Prostate gland (tissue), 2 donors: Measurements from ENCODE around the gene CDC42BPB. TPM values are rescaled to one million over a fixed set of nuclear protein-coding genes. Genes with fewer than 3 reads are reported as not detected.

Experiments used
- DNase-seq: peaks from one replicate; pipeline ENCODE4 v3.0.0-alpha.2; 2019; ENCODE audit warnings: low spot score
- H3K27ac ChIP-seq, 2 donors: fragments of 200-600 bp; sonication (generic); 2 replicates each; pipeline ENCODE4 v1.5.1; 2017 to 2019
- H3K27me3 ChIP-seq: fragments of 200-600 bp; sonication (generic); replicated peaks from 2 replicates; pipeline ENCODE4 v1.5.1; 2019; ENCODE audit not compliant: insufficient read depth
- H3K36me3 ChIP-seq, 2 donors: fragments of 200-600 bp; sonication (generic); 1 replicate in 1 of 2; 2 replicates in 1 of 2; pipeline versions ENCODE4 v1.5.1 to v1.8.1; 2017 to 2019
- H3K4me1 ChIP-seq: fragments of 200-600 bp; sonication (generic); replicated peaks from 2 replicates; pipeline ENCODE4 v1.5.1; 2019
- H3K4me3 ChIP-seq, 2 donors: fragments of 200-600 bp; sonication (generic); 2 replicates each; pipeline ENCODE4 v1.5.1; 2017 to 2019
- H3K9me3 ChIP-seq: fragments of 200-600 bp; sonication (generic); 2 replicates; pipeline ENCODE4 v1.5.1; 2017
- POLR2A ChIP-seq: fragments of 450-650 bp; IDR thresholded peaks from one replicate; pipeline ENCODE4 v1.6.1; 2016; ENCODE audit warnings: antibody characterized with exemption, mild to moderate bottlenecking
- POLR2AphosphoS5 ChIP-seq: sonication (generic); formaldehyde crosslinking; IDR thresholded peaks from one replicate; pipeline ENCODE4 v1.6.1; 2017; ENCODE audit warnings: antibody characterized with exemption
- WGBS: methylation state at CpG from one replicate; pipeline ENCODE4 v1.1.5; 2018; 5-methylcytosine and 5-hydroxymethylcytosine counted together
- intact Hi-C: fragments of 100-400 bp; cut with DNase I; formaldehyde crosslinking; loops from one replicate; pipeline ENCODE4 v1.14.2; 2022
- total RNA-seq, 2 donors: library from RNA; depleted of rRNA; stranded (reverse); fragments of >200 nt; gene quantifications; one replicate each; pipeline ENCODE4 v1.1.0, GENCODE V29; 2016
- TF ChIP-seq, protein P1 (sequence below), 4 experiments: fragments of 200-600 bp in 2 of 4; fragments of 450-650 bp in 2 of 4; sonication (generic) in 2 of 4; IDR thresholded peaks; 1 replicate in 3 of 4; 2 replicates in 1 of 4; pipeline ENCODE4 v1.5.1; 2016 to 2019; ENCODE audit warnings: antibody characterized with exemption in 4 of 4, mild to moderate bottlenecking in 2 of 4, moderate library complexity in 2 of 4

Gene CDC42BPB
- total RNA-seq, 2 donors from 2014 or later = 78.9 to 172 TPM

DNA sequence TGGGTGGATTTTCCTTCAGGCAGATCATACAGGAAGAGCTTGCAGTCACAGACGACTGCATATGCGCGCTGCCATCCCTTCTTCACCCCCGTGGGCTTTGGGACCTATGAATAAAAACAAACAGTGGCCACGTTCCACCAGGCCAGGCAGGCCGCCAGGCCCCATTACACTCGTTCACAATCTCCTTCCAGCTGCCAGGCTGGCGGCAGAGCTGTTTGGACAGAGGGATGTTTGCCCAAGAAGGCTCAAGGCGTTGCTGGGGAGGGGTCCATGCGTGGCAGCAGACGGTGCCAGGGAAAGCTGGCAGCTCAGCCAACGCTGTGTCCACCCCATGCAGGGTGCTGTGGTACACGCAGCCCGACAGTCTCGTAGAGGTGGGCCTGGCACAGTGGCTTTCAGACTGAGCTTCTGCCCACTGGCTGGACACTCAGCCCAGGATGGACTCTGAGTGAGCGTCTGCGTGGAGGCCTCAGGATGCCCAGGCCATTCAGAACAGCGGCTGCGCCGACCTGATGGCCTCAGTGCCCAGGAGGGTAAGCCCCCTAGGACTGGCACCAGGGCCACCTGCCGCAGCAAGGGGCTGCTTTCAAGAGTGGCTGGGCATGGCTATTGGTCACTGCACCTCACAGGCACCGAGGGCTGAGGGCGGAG is 107.4 kb downstream of the CDC42BPB start:
- H3K27ac ChIP-seq = peak overlapping the region in 1 of 2 donors; percentile 2
- WGBS = 55% methylated on average over 20 of the region's 23 CpGs
- TF ChIP-seq POLR2AphosphoS5 (peak; percentile 79), POLR2A (no peak)

DNA sequence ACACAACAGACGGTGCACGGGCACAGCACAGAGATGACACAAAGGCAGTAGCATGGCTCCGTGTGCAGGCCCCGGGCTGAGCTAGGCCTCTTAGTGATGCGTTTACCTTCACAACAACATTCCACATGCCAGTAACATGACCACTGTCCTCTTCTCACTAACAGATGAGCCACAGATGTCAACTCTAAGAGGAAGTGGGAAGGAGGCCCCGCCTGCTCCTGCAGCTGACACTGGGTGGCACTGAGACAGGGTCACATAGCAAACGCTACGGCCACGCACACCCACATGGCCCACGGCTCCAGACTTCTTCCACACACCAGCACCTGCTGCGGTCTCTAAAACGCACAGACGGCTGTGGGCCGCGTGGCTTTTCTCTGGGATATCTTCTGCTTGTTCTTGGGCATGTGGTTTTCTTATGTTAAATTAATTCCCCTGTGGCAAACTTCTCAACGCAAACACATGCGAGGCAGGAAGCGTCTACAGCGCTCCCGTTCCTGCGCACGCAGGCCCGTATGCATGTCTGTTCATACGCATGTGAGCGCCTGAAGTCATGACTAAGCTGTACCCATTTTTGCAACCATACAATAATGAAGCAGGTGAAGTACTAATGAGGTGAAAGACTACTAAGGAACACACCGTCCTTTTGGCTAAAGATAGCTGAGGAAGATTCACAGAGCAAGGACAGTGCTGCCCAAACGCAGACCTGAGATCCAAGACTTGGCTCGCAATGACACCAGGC is 108.1 kb downstream of the CDC42BPB start:
- intact Hi-C loops = no loop called here
- 77% methylated on average over 28 of the region's 28 CpGs for WGBS
- Histone ChIP-seq H3K9me3 (no peaks in the 10 kb centered on the region), H3K27ac (peak overlapping the region in 1 of 2 donors; percentile 2), H3K36me3 (peaks cover 7 to 49% of the 10 kb centered on the region in 2 donors), H3K27me3 (no peaks in the 10 kb centered on the region), H3K4me3 (no peak overlapping the region), H3K4me1 (peaks cover 12% of the 10 kb centered on the region)
- no peak for TF ChIP-seq POLR2A
- no peak for DNase-seq

More for the DNA sequence above, 107.4 kb downstream of the CDC42BPB start:
- Histone ChIP-seq H3K4me3 (no peak overlapping the region), H3K4me1 (peaks cover 12% of the 10 kb centered on the region), H3K36me3 (peaks cover 5 to 52% of the 10 kb centered on the region in 2 donors), H3K9me3 (no peaks in the 10 kb centered on the region), H3K27me3 (no peaks in the 10 kb centered on the region)
- intact Hi-C loops = no loop called here
- DNase-seq = peak; percentile 80

DNA sequence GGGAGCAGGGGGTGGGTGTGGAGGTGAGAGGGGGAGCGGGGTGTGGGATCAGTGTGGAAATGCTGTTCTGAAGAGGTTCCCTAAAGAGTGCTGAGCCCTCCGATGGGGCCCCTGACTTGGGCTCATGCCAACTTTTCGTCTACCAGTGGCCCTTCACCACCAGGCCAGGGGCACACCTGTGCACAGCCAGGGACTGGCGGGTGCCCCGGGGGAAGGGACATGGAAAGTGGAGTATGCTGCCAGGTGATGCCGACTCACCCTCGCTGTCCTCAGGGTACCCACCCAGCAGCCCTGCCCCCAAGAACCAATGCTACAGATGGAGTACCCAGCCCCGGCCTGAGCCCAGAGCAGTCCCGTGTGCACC is 108.7 kb downstream of the CDC42BPB start:
- Histone ChIP-seq H3K9me3 (no peaks in the 10 kb centered on the region), H3K27ac (no peak overlapping the region), H3K36me3 (peaks cover 8 to 52% of the 10 kb centered on the region in 2 donors), H3K27me3 (no peaks in the 10 kb centered on the region), H3K4me3 (no peak overlapping the region), H3K4me1 (peaks cover 12% of the 10 kb centered on the region)
- intact Hi-C loops = no loop called here
- TF ChIP-seq, protein P1, sequence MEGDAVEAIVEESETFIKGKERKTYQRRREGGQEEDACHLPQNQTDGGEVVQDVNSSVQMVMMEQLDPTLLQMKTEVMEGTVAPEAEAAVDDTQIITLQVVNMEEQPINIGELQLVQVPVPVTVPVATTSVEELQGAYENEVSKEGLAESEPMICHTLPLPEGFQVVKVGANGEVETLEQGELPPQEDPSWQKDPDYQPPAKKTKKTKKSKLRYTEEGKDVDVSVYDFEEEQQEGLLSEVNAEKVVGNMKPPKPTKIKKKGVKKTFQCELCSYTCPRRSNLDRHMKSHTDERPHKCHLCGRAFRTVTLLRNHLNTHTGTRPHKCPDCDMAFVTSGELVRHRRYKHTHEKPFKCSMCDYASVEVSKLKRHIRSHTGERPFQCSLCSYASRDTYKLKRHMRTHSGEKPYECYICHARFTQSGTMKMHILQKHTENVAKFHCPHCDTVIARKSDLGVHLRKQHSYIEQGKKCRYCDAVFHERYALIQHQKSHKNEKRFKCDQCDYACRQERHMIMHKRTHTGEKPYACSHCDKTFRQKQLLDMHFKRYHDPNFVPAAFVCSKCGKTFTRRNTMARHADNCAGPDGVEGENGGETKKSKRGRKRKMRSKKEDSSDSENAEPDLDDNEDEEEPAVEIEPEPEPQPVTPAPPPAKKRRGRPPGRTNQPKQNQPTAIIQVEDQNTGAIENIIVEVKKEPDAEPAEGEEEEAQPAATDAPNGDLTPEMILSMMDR (IDR thresholded peaks at IDR 0.05) = no peak
- TF ChIP-seq POLR2AphosphoS5 (no peak), POLR2A (no peak)
- DNase-seq = no peak
- WGBS = 71% methylated on average over 9 of the region's 9 CpGs

DNA sequence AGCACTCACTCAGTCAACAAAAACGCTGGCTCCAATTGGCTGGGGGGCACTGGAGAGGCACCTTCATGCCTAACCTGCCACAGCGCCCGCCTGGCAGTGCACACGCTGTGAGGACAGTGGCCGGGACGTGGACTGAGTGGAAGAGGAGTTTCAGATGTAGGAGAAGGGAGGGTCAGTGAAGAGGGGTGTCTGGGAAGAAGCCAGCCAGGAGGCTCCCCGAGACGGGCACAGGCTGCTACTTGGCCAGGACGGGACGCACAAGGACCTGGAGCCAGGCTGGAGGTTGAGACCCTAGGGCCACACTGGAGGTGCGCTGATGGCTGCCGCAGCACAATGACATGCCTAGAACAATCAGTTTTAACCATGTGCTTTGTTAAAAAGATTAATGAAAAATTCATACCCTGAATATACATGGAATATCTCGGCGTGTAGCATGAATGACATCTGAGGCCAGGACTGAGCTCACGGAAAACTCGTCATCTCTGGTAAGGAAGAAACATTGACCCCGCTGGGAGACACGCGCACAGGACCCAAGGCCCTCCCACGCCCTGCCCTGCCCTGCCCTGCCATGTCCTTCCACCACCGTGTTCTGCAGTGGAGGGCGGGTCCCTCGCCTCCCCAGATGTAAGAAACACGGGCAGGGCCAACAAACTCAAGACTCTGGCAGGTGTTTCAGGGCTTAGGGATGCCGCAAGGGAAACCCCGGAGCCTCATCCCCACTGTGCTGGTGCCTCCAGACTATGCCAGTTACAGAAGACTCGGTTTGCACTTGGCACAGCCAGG is 109.8 kb downstream of the CDC42BPB start:
- H3K9me3 ChIP-seq = no peaks in the 10 kb centered on the region
- H3K4me3 ChIP-seq = no peak overlapping the region
- H3K4me1 ChIP-seq = peaks cover 12% of the 10 kb centered on the region
- intact Hi-C loops = no loop called here
- no peak overlapping the region for H3K27ac ChIP-seq
- TF ChIP-seq, protein P1 (IDR thresholded peaks at IDR 0.05) = no peak
- TF ChIP-seq POLR2AphosphoS5 = no peak
- no peak for TF ChIP-seq POLR2A
- DNase-seq = no peak
- H3K36me3 ChIP-seq = peaks cover 10 to 43% of the 10 kb centered on the region in 2 donors
- no peaks in the 10 kb centered on the region for H3K27me3 ChIP-seq
- WGBS = 89% methylated on average over 27 of the region's 27 CpGs

DNA sequence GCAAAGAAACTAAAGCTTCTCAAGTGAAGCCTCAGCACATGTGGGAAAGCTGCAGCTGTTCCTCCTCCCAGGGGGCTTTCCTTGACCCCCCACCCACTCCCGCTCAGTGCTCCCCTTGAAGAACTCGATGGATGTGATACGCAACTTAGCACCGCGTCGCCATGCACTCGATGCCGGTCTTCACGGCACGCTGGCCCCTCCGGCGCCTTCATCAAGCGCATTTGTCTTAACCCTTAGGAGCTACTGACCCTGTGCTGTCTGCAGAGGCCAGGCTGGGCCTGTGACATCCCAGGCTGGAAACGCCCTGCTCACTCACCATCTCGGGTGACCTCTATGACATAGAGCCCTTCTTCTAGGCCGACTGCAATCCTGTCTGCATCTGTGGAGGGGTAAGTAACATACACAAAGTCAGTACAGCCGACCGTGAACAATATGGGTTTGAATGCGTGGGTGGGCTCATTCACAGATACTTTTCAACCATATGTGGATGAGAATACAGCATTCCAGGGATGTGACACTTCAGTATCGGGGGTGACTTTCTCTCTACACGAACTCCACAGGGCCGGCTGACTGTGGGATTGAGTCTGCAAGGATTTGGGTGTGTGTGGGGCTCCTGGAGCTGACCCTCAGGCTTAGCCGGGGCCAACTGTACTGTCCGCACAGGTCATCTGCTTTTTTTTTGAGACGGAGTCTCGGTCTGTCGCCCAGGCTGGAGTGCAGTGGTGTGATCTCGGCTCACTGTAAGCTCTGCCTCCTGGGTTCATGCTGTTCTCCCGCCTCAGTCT is 111.8 kb downstream of the CDC42BPB start:
- Histone ChIP-seq H3K9me3 (no peaks in the 10 kb centered on the region), H3K27me3 (no peaks in the 10 kb centered on the region), H3K36me3 (peaks cover 10 to 27% of the 10 kb centered on the region in 2 donors), H3K4me1 (peaks cover 17% of the 10 kb centered on the region), H3K27ac (no peak overlapping the region), H3K4me3 (no peak overlapping the region)
- TF ChIP-seq POLR2A = no peak
- TF ChIP-seq, protein P1 (IDR thresholded peaks at IDR 0.05) = no peak
- TF ChIP-seq POLR2AphosphoS5 = no peak
- intact Hi-C loops = no loop called here
- 95% methylated on average over 29 of the region's 29 CpGs for whole genome bisulfite sequencing
- DNase-seq = no peak
